Osteocyte (in vitro differentiated cells): ENCODE results near the gene ATXN7. TPM values are rescaled to one million over a fixed set of nuclear protein-coding genes. Genes with fewer than 3 reads are reported as not detected.

Experiments
- DNase-seq: peaks from one replicate; pipeline ENCODE4 v3.0.0; 2021; ENCODE audit warnings: mixed read lengths; ENCODE audit not compliant: unreplicated experiment; ENCODE audit errors: extremely low spot score
- H3K27ac Mint-ChIP-seq: one replicate; pipeline ENCODE4 v1.8.0; 2021; ENCODE audit warnings: mild to moderate bottlenecking, mixed read lengths; ENCODE audit not compliant: unreplicated experiment
- H3K27me3 Mint-ChIP-seq: one replicate; pipeline ENCODE4 v1.8.0; 2021; ENCODE audit warnings: mixed read lengths; ENCODE audit not compliant: unreplicated experiment
- H3K36me3 Mint-ChIP-seq: one replicate; pipeline ENCODE4 v1.8.0; 2021; ENCODE audit warnings: mixed read lengths; ENCODE audit not compliant: unreplicated experiment
- H3K4me1 Mint-ChIP-seq: one replicate; pipeline ENCODE4 v1.8.0; 2021; ENCODE audit warnings: mixed read lengths; ENCODE audit not compliant: unreplicated experiment
- H3K4me3 Mint-ChIP-seq: one replicate; pipeline ENCODE4 v1.8.0; 2021; ENCODE audit warnings: mild to moderate bottlenecking, moderate library complexity, mixed read lengths; ENCODE audit not compliant: unreplicated experiment
- H3K9me3 Mint-ChIP-seq: one replicate; pipeline ENCODE4 v1.8.0; 2021; ENCODE audit warnings: mixed read lengths; ENCODE audit not compliant: unreplicated experiment
- CTCF ChIP-seq: fragments of 200-600 bp; sonication (generic); IDR thresholded peaks from 2 replicates; pipeline ENCODE4 v1.5.0; 2021; ENCODE audit warnings: antibody characterized with exemption, mild to moderate bottlenecking, moderate library complexity
- total RNA-seq: library from RNA; stranded (reverse); gene quantifications from 2 replicates; pipeline ENCODE4 v1.2.1, GENCODE V29; 2021

ATXN7 gene
- total RNA-seq, 1 donor from 2014 or later = 22.7 TPM

DNA sequence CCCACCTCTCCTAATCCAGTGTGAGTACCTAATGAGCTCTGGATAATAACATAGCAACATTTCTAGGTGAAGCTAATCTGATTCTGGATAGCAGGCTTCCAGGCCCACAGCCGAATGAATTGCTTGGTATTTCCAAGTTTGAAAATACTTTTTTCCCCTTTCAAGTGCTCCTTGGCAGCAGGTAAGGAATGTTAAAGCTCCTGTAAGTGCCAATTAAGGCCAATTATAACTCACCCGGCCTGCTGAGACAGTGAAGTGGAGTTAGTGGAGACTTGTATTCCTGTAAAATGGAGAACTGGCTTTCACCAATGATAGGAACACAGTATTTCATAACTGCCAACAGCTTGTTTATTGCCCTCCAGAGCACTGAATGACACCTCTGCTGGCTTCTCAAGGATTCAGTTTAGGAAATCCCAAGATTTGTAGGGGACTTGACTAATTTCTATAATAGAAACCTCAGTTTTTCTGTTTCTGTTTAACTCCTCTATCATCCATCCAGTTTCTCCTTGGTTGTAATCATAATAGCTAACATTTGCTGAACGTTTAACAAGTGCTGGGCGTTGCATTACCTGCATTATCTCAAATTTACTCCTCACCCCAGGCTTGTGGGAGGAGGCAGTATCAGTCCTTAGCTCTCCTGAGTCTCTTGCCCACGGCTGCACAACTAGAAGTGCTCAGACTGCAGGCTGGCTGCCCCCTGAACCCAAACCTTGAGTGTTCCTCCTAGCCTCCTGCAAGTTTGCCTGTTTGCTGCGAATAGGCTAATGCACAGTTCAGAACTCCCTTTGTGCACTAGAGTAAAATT, 101.2 kb downstream of the ATXN7 start:
- H3K36me3 Mint-ChIP-seq = no peaks in the 10 kb centered on the region
- peak overlapping the region; percentile 53 for H3K27ac Mint-ChIP-seq
- no peaks in the 10 kb centered on the region for H3K27me3 Mint-ChIP-seq
- TF ChIP-seq CTCF = no peak
- no peak for DNase-seq
- H3K4me1 Mint-ChIP-seq = peaks cover 51% of the 10 kb centered on the region
- H3K4me3 Mint-ChIP-seq = no peak overlapping the region
- no peaks in the 10 kb centered on the region for H3K9me3 Mint-ChIP-seq

DNA sequence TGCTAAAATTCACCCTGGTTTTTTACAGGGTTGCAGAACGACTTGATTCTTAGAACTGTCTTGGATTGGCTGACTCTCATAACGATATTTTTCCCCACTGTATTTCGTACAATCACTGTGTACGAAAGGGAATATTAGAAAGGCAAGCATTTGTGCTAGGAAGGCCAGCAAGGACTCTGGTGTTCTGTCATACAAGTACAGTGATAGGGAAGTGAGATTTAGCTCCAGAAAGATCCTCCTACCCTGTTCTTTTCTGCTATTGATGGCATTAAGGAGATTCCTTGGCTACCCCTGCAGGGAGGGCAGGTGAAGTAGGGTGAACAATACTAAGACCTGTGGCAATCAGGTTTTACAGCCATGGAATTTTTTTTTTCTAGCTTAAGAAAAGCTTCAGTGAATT, 102.3 kb downstream of the ATXN7 start:
- H3K4me1 Mint-ChIP-seq = peaks cover 48% of the 10 kb centered on the region
- no peak overlapping the region for H3K4me3 Mint-ChIP-seq
- H3K36me3 Mint-ChIP-seq = no peaks in the 10 kb centered on the region
- no peaks in the 10 kb centered on the region for H3K27me3 Mint-ChIP-seq
- TF ChIP-seq CTCF = no peak
- no peaks in the 10 kb centered on the region for H3K9me3 Mint-ChIP-seq
- no peak for DNase-seq
- no peak overlapping the region for H3K27ac Mint-ChIP-seq

DNA sequence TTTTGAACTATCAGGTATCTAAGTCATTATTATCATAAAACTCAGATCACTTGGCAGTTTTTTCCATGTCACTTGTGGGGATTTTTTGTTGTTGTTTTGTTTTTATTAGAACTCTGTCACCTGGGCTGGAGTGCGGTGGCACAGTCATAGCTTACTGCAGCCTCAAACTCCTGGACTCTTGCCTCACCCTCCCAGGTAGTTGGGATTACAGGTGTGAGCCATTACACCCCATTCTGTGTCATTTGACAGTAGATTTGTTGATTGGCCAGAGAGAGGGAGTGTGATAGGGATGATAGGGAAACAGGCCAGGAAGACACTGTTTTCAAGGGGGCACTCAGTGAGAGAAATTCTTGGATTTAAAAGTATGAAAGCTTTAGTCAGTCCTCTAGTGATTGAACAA, 103.2 kb downstream of the ATXN7 start:
- H3K27me3 Mint-ChIP-seq = no peaks in the 10 kb centered on the region
- H3K4me3 Mint-ChIP-seq = no peak overlapping the region
- no peaks in the 10 kb centered on the region for H3K9me3 Mint-ChIP-seq
- no peaks in the 10 kb centered on the region for H3K36me3 Mint-ChIP-seq
- H3K4me1 Mint-ChIP-seq = peaks cover 55% of the 10 kb centered on the region
- no peak overlapping the region for H3K27ac Mint-ChIP-seq
- DNase-seq = no peak
- TF ChIP-seq CTCF = no peak

GRCh38 chr3:63967675-63968611, 104.3 kb downstream of the ATXN7 start:
- DNase-seq = no peak
- no peaks in the 10 kb centered on the region for H3K9me3 Mint-ChIP-seq
- TF ChIP-seq CTCF = no peak
- H3K27ac Mint-ChIP-seq = peak overlapping the region; percentile 42
- no peaks in the 10 kb centered on the region for H3K36me3 Mint-ChIP-seq
- no peaks in the 10 kb centered on the region for H3K27me3 Mint-ChIP-seq
- peaks cover 64% of the 10 kb centered on the region for H3K4me1 Mint-ChIP-seq
- no peak overlapping the region for H3K4me3 Mint-ChIP-seq
